HT1080 (cell line): ENCODE measurements around the gene ADAMTS2. TPM values are rescaled to one million over a fixed set of nuclear protein-coding genes. Genes with fewer than 3 reads are reported as not detected.
A peak's percentile ranks its signal among the peaks of the same experiment; 100 is the strongest.
"Not testable (repeated sequence)": the region's sequence is repeated elsewhere in the genome, so short reads cannot be mapped to it uniquely, and the experiment has no call there.

Source experiments
- DNase-seq: peaks from one replicate; pipeline ENCODE4 v3.0.0-alpha.2; 2015; ENCODE audit warnings: low read depth
- total RNA-seq: library from RNA; depleted of rRNA; stranded (reverse); fragments of >200 nt; shearing (Covaris generic); gene quantifications from 2 replicates; pipeline ENCODE4 v1.2.3, GENCODE V29; 2014

ADAMTS2 gene
- total RNA-seq, 1 experiment from 2014 or later: 0.69 TPM

DNA sequence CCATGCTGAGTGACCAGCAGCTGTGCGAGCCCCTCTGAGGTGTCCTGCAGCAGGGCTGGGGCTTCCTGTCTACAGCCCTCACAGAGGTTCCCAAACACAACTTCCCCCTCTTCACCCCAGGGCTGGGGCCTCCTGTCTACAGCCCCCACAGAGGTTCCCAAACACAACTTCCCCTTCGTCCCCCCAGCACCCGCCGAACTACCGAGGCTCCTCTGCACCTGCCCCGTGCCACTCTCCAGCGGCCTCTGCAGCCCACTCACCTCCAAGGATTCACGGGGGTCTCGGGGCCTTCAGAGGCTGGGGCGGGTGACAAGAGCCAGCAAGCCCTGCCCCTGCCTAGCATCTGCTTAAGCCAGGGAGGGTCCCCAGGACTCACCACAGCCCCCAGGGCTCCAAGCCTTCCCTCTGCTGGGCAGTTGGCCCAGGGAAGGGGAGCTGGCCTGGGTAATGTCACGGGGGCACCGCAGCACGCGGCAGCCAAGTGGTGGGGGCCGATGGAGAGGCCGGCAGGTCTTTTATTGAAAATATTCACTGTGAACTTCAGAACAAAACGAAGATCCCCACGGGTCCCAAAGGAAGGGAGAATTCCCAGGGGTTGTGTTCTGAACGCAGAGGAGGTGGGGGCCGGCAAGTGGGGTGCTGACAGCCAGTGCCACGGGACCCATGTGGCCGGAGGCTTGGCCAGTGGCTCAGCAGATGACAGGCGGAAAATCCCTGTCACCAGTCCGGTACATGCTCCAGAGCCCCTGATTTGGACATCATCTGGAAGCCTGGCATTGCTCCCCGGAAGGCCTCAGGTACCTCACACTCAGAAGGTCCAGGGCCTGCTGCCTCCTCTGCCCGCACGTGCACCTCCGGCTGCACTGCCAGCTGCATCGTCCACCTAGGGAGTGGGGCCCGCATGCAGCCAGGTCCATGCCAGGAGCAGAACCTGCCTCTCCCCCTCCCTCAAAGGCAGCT, 125.3 kb downstream of the ADAMTS2 start:
- DNase-seq: no peak

DNA sequence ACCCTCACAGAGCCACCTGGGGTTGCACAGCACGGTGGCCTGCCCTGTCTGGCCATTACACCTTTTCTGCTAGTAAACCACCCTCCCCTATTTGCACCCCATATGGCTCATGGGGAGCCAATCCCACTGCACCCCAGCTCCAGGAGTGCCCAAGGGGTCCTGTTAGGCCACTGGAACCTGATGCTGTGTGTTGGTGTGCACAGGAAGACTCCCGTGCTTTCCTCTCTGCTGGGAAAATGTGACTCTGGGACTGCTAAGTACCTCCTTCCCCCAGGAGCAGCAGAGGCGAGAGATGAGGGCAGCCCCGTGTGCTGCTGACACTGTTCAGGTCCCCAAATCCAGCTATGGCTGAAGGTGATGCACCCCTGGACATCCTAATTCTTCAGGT, 126.3 kb downstream of the ADAMTS2 start:
- DNase-seq: no peak

DNA sequence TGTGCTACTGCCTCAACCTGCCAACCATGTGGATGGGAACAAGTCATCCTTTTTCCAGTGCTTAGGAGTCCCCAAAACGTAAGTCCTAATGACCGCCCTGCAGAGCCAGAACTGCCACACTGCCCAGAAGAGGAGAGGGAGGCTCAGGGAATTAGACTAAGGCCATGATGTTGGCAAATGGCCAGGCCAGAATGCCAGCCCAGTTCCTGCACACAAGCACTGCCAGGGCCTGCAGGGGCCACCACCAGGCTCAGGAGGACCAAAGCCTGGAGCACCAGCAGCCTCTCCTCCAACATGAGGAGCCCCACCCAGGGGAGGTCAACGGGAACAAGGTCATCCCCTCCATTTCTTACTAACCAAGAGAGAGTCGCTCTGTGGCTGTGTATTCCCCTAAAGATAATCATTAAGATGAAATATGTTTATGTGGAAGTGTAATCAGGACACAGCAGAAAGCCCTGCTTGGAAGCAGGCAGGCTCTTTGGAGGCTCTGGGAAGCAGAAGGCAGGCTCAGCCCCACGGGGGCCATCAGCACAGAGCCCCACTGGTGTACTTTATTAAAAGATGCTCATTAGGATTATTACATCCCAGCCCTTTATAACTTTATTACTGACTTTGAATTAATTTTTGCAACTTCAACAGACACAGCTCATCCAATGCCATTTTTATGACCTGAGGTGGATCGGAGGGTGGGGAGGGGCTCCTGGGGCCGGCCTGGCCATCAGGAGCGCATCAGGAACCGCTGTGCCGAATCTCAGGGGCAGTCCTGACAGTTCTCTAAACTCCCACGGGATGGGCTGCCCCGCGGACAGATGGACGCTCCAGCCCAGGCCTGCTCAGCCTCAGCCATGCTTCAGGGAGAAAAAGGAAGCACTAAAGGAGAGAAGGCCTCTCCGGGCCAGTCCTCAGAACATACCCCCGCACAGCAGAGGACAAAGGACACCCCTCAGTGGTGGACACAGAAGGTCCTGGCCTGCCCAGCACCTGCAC, 127.0 kb downstream of the ADAMTS2 start:
- no peak for DNase-seq

DNA sequence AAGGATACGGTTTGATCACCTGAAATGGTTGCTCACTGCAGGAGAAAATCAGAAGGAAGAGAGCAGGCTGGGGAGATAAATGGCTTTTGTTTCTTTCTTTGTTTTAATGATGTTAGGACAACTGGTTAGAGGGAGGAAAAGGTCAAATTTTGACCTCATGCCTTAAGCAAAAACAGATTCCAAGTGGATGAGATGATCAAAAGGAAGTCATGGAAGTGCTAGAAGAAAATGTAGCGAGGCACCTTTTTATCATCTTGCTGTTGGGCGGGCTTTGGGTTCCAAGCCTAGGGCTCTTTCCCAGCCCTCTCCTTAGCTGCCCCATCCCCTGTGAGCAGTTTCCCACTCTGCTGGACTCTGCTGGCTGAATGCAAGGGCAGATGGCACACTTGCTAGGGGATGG, 127.9 kb downstream of the ADAMTS2 start:
- DNase-seq: no peak

DNA sequence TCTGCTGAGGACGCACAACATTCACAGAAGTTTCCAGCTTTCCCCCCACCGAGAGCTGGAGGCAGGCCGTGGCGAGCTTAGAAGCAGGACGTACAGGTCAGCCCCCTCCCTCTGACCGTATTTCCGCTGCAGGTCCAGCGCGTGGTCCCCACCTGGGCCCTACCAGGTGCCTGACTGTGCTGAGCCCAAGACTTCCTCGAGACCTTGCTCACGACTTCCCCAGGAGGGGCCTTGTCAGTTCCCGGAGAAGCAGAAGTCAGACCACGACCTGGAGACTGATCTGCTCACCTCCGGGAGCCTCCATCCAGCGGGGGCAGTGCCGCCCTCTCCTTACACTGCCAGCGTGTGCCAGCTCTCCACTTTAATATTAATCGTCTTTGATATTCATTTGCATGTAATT, 128.9 kb downstream of the ADAMTS2 start:
- not testable (repeated sequence) for DNase-seq

DNA sequence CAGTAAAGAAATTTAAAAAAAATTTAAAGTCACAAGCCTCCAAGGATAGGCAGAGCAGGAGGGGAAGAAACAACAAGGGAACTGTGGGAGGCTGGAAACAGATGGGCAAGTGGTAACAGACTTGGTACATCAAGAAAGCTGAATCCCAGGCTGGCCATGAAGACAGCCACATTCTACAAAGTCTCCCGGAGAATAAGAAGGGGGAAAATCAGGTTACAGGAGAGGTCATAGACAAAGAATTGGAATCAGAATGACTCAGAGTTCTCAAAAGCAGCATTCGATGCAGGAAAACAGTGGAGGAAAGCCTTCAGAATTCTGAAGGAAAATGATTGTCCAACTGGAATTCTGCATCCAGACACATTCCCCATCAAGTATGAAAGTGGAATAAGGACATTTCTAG, 129.7 kb downstream of the ADAMTS2 start:
- DNase-seq: no peak

DNA sequence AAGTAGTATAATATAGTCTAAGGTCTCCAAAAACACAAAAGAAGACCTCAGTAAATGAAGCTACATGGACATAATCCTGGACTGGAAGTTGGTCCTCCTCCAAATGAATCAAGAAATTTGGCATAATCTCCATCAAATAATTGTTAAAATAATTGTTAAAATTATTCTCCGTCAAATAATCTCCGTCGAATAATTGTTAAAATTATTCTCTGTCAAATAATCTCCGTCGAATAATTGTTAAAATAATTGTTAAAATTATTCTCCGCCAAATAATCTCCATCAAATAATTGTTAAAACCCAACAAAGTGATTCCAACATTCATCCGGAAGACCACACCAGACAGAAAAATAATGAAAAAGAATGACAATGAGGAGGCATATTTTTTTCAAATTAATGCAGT, 130.6 kb downstream of the ADAMTS2 start:
- DNase-seq: no peak

DNA sequence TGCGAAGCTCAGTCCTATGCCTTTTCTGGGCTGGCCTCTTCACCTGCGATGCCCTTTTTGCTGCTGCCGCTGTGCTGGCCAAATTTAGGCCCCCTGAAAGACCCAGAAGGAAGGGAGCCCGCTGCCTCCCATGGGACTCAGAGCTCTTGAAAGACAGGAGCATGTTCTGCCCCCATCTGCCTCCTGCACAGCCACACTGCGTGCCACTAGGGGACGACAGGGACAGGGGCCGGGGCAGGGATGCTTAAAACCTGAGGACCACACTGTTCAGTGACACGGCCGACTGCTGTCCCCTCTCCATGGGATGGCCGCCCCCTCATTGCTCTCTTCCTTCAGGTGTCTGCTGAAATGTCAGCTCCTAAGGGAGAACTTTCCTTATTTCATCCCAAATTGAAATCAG, 132.4 kb downstream of the ADAMTS2 start:
- DNase-seq: no peak

DNA sequence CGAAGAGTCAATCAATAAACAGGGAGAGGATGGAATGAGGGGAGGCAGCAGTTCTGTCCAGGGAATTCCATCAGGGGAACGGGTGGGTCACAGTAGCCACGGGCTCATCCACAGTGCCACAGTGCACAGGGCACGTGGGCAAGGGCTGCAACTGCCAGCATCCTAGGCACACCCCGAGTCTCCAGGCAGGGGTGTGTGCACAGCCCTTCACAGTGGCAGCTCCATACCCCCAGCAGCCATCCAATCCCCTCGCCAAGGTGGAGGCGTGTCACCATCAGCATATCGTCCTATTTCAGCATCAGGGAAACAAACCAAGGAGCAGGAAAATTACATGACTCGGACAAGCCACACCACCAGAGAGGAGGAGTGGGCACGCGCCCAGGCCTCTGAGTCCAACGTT, 133.6 kb downstream of the ADAMTS2 start:
- DNase-seq: no peak

DNA sequence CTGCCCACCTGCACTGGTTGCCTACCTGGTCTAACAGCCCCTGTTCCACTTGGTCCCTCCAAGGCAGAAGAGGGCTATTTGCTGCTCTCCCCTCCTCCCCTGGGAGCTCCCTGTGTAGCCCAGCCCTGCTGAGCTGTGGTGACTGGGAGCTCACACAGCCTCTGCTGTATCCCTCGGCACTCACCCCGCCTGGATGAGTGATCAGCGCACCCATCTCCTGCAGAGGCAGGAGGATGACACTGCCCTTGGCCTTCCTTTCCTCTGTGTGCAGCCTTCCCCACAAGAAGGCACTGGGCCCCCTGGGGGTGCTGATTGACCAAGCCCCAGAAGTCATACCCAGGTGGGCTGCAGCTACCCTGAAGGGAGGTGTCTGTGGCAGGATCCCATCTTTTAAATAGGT, 134.2 kb downstream of the ADAMTS2 start:
- DNase-seq: no peak

DNA sequence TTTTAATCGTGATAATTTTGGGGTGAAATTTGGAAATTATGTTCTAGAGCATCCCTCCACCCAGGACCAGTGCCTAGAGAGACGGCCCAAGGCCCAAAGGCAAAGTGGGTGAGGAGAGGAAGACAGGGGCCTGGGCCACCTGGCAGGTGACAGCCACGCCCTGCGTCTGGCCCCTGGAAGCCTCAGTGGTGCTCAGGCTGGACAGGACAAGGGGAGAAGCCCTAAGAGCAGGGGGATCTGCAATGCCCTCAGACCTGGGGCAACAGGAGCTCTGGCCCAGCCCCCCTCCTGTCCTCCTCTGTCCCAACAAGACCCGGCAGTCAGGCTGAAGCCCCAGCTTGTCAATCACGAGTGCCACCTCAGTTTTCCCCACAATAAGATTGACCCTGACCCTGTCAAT, 134.8 kb downstream of the ADAMTS2 start:
- no peak for DNase-seq

DNA sequence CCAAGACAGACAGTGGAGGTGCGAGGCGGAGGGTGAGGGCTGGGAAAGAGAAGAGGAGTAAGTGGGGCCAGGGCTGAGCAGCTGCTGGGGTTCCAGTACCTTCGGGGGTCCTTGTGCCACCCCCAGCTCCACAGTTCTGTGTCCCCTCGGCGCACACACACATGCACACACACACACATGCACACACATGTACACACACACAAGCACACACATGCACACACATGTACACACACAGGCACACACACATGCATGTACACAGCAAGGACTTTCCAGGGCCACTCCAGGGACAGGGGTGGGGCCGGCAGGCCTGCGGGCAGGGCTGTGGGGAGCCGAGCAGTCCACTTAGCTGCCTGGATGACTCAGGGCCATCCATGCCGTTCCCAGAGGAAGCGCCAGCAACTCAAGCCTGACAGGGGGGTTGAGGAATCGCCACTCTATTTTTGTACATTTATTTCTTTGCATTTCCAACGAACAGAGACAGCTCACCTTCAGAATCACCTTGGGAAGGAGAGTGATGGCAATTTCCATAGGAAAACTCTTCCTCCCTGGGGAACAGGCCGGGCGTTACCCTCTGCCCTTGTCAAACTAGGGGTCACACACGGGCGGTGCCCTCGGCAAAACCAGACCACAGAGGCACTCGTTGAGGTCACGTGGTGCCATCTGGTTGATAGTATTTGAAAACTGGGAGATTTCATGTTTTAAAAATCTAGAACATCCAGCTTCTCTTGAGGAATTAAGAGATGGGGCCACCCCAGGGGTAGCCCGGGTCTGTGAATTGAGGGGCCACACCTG, 135.7 kb downstream of the ADAMTS2 start:
- peak; percentile 42 for DNase-seq

DNA sequence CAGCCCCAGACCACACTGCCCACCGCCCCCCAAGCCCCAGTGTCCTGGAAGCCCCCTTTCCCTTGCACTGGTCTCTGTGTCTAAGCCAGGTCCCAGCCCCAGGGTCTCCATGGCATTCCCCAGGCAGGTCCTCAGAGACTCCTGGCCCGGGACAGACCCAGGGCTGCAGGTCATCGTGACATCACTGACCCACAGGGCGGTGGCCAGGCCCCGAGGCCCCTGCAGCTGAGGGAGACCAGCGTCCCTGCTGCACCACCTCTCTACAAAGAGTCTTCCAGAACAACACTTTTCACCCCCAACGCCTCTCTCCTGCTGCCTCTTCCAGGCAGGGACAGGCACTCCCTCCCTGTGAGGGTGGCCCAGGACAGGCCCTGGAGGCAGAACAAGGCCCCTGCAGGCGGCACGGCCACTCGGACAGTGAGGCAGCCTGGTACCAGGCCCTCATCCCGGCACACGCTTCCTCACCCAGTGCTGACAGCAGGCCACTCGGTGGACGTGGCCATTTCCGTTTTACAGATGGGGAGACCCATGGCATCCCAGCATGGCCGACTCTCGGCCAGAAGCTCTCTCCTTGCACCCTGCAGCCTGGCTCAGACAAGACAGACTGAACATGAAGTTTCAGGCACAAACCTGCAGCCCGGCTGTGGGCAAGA, 136.4 kb downstream of the ADAMTS2 start:
- DNase-seq: no peak

DNA sequence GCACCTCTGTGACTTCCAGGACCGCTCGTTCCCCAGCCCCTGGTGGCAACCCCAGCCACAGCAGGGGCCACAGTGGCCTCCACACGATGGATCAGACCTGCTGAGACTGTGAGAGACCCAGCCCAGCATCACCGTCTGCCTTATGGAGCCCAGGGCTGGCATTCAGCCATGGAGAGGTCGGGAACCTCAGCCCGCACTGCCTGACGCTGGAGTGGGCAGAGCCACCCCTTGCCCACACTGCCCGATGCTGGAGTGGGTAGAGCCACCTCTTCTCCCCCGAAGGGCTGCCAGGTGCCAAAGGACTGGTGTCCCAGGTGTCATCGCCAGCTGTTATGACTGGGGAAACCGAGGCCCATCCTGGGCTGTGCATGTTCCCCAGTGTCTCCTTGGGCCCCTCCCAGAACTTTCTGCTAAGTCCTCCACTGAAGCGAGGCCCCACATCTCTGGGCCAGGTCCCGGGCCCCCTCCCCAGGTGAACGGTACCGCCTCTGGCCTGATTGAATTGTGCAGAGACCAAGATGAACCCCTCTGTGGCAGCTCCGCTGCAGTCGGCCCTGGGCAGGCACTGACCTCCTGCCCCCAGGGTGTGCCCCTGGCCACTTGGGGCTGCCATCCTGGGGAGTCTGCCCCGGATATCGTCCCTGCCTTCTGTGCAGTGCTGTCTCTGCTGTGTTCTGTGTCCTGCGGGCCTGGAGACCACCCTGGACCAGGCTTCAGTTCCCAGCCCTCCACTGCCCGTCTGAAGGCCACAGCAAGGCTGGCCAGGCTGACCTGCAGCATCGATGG, 137.1 kb downstream of the ADAMTS2 start:
- no peak for DNase-seq

DNA sequence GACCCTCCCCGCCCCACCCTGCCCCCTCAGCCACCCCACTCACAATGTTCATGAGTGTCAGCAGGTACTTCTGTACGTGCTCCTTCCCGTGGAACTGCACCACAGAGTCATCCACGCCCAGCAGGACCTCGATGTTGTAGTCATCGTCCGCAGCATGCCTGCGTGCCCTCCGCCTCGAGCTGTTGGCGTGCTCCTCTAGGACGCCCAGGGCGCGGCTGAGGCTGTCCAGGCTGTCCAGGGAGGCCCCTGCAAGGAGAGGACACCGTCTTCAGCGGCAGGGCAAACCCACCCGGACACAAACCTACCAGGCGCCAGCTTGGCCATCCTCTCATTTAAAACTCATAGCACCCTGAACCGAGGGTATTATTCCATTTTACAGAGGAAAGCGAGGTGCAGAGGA, 137.8 kb downstream of the ADAMTS2 start:
- no peak for DNase-seq

DNA sequence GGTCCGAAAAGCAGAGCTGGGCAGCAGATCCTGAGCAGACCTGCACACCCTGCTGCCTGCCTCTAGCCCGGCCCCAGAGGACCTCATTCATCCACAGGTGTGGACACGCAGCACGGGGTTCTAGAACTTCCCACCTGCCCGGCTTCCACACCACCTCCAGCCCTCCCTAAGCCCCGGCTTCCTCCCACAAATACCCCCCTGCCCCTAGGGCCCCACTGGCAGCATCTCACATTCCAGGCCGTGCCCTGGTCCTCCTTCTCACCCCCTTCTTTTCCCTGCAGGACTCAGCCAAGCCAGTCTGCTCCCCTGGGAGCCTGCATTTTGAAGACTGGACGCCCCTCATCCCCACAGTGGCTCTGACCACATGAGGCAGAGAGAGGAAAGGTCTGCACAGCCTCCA, 138.9 kb downstream of the ADAMTS2 start:
- no peak for DNase-seq

DNA sequence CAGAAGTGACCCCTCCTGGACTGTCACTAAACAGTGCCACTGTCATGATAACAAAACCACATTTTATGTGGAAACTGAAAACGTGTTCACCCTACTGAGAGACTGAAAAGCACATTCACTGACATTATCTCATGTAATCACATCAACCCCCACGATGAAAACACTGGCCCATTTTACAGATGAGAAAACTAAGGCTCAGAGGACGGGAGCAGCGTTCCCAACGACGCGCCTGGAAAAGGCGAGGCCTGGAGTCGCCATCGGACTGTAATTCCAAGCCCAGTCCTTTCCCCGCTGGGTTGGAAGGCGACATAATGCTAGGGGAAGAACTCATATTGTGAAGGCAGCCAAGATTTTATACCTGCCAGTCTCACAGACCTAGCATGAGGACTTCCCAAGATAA, 140.0 kb downstream of the ADAMTS2 start:
- DNase-seq: no peak

DNA sequence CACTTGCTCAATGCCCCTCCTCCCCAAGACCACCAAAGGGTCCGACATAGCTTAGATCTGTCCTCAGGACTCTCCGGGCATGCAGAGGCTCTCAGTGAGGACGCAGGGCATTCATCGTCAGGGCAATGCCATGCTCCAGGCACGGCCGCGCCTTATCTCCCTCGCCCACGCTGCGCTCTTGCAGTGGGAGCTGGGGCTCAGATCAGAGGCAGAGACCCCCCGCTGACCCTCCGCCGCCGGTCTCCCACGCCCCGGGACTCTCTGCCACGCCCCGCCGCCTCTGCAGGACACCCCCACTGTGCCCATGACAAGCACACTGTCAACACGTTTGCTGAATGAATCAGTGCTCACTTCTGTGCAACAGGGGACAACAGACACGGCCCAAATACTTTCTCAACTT, 140.7 kb downstream of the ADAMTS2 start:
- no peak for DNase-seq

DNA sequence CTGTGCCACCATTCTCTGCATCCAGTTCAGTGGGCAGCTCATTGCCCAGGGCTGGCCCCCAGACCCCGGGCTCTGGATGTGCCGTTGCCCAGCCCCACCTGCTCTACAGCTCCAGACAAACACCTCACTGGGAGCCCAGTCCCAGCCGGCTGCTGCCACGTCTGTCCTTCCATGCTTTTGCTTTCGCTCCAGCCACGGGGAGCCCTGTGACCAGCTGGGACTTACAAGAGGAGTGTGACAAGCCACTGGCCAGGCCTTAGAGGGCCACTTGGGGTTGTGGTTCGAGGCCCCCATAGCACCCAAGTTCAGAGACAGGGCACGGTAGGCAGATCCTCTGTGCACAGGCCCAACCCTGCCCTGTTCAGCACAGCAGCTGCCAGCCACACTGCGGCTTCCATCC, 142.0 kb downstream of the ADAMTS2 start:
- no peak for DNase-seq

DNA sequence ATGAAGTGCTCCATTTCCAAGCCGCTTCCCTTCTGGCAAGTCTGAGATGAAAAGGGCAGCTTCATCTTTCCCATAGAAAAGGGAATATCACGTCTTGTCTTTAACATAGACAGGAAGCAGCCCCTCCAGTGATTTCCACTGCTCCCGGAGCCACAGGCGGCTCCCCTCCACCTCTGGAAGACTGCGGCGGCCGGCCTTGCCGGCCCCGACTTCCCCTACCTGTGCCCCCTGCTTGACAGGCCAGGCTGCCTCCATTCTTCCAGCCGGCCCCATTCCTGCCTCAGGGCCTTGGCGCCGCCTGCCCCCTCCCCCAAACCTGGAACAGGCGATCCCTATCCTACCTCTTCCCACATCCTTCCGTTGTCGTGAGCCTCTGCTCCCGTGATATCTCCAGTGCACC, 143.3 kb downstream of the ADAMTS2 start:
- DNase-seq: no peak
